ENCODE results near the gene LIAS.
"Not testable (repeated sequence)": the region's sequence is repeated elsewhere in the genome, so short reads cannot be mapped to it uniquely, and the experiment has no call there.

Gene LIAS

DNA sequence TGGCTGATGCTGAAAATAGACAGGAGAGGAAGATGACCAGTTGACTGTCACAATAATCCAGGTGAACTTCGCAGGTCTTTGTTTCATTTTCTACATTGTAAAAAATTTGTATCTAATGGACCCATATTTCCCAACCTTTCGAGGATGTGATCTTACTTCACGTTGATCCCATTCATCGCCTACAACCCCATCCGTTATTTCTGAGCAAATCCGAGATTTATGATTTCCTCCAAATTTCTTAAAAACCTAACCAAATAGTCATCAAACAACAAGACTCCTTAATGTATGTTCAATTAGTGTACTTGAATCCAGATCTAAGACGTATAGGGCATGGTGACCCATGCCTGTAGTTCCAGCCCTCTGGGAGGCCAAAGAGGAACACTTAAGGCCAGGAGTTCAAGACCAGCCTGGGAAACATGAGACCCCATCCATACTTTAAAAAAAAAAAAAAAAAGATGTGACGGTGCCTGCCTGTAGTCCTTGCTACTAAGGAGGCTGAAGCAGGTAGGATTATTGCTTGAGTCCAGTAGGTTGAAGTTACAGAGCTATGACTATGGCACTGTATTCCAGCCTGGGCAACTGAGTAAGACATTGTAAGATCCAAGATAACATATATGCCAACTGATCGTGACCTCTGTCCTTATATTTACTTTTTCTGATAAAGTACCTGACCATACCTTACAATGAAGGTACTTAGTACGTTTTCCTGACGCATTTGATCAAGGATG is 5.8 kb upstream of the LIAS start:
- no peak for DNase-seq (ENCODE audit: low read depth)

DNA sequence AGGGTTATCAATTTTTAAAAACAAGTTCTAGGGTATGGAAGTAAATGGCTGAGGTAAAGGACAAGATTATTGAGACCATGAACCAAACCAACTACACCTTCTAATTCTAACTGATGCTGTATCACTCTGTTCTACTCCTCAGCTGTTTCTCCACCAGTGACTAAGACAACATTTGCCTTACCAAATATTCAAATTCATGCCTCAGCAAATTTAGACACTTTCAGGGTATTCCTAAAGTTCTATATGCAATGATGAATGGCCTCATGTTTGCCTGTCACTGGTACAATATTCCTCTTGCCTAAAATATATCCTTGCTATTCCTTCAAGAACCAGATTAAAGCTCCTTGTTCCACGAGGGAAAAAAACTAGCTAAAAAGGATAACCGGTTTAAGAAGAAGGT is 5.1 kb upstream of the LIAS start:
- no peak for DNase-seq (ENCODE audit: low read depth)

DNA sequence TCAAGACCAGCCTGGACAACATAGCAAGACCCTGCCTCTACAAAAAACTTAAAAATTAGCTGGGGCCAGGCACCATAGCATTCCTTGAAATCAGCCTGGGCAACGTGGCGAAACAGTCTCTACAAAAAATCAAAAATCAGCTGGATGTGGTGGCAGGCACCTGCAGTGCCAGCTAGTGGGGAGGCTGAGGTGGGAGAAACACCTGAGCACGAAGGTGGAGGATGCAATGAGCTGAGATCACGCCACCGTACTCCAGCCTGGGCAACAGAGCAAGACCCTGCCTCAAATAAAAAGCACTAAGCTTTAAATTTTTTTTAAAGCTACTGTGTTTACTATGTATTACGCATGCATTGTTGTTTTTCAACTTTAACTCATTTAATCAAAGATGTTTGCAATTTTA is 3.4 kb upstream of the LIAS start:
- no peak for DNase-seq (ENCODE audit: low read depth)

DNA sequence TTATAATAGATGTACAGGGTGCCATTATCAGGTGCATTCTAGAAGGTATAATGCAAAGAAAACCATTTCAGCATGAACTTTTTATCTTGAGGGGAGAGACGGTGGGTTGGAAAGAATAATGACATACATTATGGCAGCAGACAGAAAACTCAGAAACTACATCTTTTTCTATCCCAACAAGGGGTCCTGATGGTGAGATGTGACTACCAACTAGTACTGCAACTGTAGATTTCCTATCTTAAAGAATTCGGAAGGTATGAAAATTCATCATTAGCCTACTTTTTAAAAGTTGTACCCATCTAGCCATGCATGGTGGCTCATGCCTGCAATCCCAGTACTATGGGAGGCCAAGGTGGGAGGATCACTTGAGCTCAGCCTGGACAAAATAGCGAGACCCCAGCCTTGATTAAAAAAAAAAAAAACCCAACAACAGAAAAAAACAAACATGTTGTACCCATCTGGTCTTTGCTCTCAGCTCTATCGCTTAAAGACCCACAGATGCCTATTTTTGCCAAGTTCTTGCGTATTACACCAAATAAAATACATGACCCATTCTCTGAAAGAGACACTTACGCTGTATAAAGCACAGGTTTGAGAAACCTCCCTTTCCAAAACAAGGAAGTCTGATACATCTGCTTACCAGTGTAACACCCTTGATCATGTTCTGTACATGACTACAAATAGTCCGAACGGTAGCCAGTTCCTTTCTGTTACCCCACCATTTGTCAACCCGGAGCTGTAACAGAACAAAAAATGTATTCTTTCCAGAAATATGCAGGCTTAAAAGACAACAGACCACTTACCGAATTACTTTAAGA is 1.7 kb upstream of the LIAS start:
- DNase-seq (ENCODE audit: low read depth) = no peak

DNA sequence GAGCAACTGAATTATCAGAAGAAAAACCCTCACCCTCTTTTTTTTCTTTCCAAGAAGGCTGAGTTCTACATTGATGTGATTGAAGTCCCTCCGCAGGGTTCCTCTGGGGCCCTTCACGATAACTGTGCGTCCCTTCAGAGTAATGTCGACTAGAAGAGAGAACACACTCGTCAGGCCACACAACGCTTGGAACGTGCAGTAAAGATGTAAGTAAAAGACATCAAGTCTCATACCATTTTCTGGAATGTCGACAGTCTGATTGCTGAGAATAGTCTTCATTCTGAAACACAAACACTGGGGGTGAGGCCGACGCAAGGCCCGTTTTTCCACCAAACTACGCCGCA is 723 bp upstream of the LIAS start:
- DNase-seq (ENCODE audit: low read depth) = not testable (repeated sequence)

DNA sequence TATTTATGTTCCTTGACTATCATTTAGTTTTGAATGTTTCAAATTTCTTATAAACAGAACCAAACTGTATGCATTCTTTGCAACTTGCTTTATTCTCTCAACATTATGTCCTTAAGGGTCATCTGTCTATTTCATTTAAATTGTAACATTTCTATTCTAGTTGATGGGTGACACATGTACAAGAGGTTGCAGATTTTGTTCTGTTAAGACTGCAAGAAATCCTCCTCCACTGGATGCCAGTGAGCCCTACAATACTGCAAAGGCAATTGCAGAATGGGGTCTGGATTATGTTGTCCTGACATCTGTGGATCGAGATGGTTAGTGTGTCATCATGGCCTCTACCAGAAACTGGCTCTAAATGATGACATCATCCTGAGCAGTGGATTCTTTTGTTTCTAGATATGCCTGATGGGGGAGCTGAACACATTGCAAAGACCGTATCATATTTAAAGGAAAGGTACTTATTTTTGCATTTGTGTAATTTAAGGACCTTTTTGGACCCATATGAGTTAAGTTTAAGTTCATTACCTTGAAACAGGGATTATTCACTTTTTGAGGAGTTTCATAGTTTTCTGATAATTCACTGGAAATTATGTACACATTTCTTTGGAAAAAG is 6.1 kb downstream of the LIAS start:
- DNase-seq (ENCODE audit: low read depth) = no peak

DNA sequence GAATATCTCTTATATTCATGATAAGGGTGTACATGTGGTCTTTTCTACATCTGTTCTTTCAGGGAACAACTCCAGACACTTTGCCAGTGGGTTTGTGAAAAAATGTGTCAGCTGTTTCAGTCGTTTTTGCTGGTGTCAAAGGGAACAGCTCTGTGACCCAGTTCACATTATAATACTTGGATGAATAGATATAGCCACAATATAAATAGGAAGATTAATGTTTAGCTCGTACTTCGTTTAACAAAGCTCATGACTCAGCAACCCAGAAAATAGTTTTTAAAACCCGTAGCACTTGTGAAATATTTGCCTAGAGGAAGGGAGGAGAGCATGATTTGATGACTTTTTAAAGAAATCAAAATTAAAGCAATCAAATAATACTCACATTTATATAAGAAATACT is 7.9 kb downstream of the LIAS start:
- DNase-seq (ENCODE audit: low read depth) = no peak

DNA sequence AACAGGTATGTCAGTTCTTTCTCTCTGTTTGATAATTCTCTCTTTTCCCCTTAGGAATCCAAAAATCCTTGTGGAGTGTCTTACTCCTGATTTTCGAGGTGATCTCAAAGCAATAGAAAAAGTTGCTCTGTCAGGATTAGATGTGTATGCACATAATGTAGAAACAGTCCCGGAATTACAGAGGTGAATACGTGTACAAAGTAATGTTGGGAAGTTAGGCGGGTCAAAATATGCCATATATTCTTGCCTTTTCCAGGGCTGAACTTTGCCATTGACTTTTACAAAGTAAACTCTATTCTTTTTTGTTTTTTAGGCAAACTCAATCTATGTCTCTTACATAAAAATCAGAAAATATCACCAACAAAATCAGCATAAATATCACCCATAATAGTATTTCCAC is 8.6 kb downstream of the LIAS start:
- DNase-seq (ENCODE audit: low read depth) = no peak

DNA sequence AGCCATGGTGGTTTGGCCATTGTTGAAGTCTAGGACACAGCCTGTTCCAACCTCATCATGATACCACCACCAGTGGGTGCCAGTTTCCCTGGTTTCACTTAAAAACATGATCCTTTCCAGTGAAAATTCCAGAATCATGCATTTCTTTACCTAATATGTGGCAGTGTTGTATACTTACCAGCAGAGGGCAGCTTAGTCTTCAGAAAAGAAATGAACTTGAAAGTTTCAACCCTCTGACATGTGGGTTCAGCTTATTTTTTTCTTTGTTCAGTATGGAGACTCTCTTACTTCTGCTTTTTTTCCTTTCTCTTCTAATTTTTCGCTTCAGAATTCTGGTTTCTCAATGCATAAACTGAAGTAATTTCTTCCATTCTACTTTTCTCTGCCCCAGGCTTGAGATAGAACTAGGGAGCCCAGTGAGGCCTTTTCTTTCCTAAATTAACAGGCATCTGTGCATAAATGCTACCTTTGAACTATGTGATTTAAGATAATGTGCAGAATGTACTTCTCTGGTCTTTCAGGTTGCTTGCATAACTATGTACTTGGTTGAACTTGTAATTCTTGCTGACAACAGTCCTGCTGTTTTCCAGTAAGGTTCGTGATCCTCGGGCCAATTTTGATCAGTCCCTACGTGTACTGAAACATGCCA is 10.7 kb downstream of the LIAS start:
- no peak for DNase-seq (ENCODE audit: low read depth)

DNA sequence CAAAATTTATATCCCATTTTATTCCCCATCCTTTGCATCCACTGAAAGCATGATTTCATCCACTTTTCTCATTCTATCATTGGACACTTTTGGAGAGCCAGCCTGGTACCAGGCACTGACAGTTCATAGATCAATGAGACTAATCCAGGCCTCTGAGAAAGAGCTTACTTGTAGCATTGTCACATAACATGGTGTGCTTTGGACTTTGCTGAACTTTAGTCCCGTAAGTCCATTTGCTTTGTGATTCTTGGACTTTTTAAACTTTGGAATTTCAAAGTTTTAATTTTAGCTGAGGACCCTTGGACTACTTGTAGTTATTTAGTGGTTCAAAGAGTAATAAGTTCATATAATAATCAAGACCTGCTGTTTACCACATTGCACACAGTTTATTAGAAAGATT is 11.5 kb downstream of the LIAS start:
- DNase-seq (ENCODE audit: low read depth) = no peak

DNA sequence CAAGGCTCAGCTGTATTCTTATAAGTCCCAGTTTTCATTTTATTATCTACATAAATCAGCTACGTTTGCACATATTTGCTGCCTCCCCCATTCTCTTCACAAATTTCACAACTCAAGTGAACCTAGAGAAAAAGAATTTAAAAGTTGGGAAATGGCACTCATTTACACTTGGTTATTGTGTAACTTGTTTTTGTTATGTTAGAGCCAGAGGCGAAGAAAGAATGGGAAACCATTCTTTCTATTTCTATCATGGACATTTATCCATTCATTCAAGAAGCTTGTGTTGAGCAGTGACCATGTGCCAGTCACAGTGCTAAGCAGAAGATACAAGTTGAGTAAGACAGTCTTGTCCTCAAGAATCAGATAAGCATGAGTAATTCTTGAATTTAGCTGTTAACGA is 13.5 kb downstream of the LIAS start:
- DNase-seq (ENCODE audit: low read depth) = no peak

DNA sequence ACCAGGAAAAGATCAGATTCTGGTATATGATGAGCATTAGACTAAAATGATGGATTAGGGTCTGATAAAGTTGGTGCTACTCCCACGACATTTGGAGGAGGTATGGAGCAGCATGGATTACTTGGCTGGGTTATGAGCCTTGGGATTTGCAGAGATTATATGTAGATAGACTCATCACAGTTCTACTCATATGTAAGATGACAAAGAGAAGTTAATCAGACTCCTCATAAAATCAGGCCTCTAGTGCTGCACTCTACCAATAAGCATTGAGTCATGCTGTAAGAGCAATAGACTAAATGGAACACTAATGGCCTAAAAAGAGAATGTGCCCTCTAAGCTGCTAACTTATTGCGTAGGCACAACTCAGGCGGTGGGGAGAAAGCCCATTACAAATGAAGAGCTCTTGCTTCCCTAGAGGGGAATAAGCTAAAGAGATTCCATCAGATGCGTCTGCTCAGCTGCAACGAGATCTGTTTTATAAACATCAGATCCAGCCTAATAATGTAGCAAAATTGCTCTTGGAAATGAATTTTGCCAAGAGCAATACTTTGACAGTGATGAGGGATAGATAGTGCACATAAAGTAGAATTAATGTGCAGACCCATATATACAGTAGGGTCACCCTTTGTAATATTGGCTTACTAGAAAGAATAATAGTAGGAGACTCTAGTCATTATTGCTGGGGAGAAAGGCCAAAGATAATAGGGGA is 17.5 kb downstream of the LIAS start:
- DNase-seq (ENCODE audit: low read depth) = no peak

DNA sequence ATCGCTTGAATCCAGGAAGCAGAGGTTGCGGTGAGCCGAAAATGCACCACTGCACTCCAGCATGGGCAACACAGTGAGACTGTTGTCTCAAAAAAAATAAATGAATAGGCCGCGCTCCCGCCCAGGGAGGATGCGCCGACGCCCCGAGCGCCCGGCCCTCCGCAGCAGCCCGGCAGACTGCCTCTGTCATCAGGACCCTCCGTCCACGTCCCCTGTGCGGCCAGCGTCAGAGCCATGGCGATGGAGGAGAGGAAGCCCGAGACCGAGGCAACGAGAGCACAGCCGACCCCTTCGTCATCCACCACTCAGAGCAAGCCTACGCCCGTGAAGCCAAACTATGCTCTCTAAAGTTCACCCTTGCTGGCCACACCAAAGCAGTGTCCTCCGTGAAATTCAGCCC is 21.4 kb downstream of the LIAS start:
- no peak for DNase-seq (ENCODE audit: low read depth)

DNA sequence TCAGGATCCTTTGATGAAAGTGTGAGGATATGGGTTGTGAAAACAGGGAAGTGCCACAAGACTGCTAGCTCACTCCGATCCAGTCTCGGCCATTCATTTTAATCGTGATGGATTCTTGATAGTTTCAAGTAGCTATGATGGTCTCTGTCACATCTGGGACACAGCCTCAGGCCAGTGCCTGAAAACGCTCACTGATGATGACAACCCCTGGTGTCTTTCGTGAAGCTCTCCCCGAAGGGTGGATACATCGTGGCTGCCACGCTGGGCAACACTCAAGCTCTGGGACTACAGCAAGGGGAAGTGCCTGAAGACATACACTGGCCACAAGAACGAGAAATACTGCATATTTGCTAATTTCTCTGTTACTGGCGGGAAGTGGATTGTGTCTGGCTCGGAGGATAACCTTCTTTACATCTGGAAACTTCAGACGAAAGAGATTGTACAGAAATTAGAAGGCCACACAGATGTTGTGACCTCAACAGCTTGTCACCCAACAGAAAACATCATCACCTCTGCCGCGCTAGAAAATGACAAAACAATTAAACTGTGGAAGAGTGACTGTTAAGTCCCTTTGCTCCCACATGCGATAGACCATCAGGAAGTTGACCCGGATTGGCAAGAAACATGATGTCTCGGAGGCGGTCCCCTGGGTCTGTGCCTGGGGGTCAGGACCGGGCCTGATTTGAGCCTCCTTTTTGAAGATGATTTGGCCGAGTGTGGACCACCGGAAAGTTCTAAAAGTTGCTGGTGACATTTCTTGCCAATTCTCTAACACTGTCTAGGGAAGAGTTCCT is 22.2 kb downstream of the LIAS start:
- no peak for DNase-seq (ENCODE audit: low read depth)

DNA sequence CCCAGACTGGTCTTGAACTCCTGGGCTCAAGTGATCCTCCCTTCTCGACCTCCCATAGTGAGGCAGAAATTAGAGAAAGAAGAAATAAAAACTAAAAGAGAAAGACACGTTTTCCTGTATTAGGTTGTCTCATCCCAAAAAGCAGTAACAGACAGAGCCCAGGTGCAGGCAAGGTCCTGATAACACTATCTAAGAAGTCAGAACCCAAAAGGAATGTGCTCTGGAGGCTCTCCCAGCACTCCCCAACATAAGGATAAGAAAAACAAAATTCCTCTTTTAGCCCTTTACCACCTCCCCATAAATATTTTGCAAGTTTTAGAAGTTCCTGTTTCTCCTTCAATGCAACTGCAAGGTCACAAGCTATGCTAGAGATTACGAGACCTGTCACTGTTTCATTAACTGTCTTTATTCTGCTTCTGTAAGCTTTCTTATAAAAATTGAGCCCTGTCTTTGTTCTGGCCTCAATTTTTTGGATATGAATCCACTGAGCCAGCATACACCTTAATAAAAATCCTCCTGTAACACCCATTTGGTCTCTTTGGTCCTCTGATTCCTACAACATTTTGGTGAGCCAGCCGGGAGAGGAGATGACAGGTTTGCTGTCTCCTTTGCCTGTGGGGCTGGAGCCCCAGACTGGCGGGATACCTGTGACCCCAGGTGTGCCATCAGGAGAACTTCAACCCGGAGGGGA is 25.9 kb downstream of the LIAS start:
- no peak for DNase-seq (ENCODE audit: low read depth)

DNA sequence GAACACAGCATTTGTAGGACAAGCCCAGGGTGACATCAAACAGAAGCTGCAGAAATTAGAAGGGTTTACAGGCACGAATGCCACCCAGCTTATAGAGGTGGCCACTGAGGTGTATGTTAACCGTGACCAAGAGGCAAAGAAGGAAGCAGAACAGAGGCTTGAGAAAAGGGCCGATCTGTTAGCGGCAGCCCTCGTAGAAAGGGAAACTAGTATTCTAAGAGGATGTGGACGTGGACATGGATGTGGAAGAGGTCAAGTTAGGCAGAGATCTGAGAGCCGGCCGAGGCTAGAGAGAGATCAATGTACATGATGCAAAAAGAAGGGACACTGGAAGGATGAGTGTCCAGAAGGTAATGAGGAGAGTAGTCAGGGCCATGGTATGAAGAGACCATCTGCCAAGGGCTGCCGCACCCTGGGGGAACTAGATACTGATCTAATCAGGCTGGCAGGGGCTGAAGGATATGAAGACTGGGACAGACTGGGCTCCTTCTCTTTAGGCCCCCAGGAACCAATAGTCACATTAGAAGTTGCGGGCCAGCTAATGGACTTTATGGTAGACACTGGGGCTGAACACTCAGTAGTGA is 27.5 kb downstream of the LIAS start:
- DNase-seq (ENCODE audit: low read depth) = no peak

DNA sequence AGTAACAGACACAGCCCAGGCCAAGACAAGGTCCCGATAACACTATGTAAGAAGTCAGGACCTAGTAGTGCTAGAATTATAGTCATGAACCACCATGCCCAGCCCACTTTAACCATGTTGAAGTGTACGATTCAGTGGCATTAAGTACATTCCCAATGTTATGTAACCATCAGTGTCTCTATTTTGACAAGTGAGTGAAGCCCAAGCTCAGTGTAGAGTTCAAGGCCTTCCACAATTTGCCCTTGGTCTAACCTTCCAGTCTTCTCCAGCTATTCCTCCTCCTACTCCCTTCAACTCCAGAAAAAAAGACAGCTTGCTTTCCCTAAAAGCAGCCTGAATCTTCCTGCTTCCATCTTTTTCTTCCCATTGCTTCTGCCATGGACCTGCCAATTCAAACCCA is 31.5 kb downstream of the LIAS start:
- no peak for DNase-seq (ENCODE audit: low read depth)

DNA sequence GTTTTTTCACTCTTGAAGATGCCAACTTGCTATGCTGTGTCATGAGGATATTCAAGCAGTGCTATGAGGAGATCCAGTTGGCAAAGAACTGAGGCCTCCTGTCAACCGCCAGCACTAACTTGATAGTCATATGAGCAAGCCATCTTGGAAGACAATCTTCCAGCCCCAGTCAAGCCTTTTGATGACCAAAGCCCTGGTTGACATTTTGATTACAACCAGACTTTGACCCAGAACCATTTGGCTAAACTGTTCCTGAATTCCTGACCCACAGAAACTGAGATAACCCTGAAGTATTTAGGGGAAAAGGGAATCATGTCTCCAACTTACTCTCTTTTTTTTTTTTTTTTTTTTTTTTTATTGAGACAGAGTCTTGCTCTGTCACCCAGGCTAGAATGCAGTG is 35.5 kb downstream of the LIAS start:
- DNase-seq (ENCODE audit: low read depth) = no peak

DNA sequence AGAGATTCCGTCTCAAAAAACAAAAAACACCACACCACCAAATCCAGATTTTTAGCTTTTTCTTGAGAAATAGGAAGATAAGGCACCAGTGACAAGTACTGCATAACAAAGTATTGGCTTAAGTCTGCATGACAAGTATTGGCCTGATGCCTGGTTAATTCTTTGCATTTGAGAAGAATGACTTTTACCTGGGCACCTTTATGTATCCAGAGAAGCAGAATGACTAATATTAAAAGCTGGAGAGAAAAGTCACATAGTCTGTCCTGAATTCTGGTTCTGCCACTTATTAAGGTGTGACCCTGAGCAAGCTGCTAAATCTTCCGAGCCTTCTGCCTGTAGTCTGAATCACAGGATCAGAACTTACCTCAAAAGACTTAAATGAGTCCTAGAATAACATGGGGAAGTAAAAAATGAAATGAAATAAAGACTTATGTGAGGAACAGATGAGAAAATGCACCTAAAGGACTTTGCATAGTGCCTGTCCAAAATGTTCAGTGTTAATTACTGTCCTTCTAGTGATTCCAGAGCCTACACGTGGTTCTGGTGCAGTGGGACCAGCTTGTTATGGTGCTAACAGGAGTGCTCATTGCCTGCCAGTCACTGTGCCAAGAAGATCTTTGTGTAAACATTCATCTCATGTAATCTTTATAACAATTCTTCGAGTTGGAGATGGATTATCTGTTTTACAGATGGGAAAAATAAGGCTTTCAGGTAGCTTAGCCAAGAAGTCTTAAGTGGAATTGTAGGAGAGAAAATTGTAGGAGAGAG is 36.8 kb downstream of the LIAS start:
- no peak for DNase-seq (ENCODE audit: low read depth)
